ENCODE data around the gene SGCG. TPM values are rescaled to one million over a fixed set of nuclear protein-coding genes. Genes with fewer than 3 reads are reported as not detected.

Gene SGCG
- total and polyA plus RNA-seq, 10 of the 15 experiments (the other 5 are each of a cell fraction or from before 2014, with no cell fraction given): not detected

GRCh38 chr13:23267571-23267970 is 86.8 kb downstream of the SGCG start:
- Histone ChIP-seq H4K20me1 (ENCODE audit: control insufficient read depth, insufficient read depth) (no peaks in the 10 kb centered on the region), H2AFZ (ENCODE audit: control insufficient read depth, low read depth, low read length) (no peak overlapping the region), H3K9me3 (replicated peaks; ENCODE audit: control insufficient read depth, insufficient read depth, low read length) (no peaks in the 10 kb centered on the region), H3K4me3 (no peak overlapping the region), H3K27me3 (replicated peaks in 1 of 2; ENCODE audit: control insufficient read depth in 2 of 2, insufficient read depth in 2 of 2, low read length in 1 of 2) (no peaks in the 10 kb centered on the region), H3K27ac (ENCODE audit: control insufficient read depth, insufficient read depth) (no peak overlapping the region), H3K4me2 (ENCODE audit: control insufficient read depth, insufficient read depth) (no peak overlapping the region), H3K79me2 (ENCODE audit: control insufficient read depth, insufficient read depth, low read length) (no peaks in the 10 kb centered on the region), H3K9ac (ENCODE audit: control insufficient read depth, insufficient read depth, low read length) (no peak overlapping the region), H3K4me1 (ENCODE audit: control insufficient read depth, insufficient read depth, low read length) (no peaks in the 10 kb centered on the region; the same call in 1 of the 2 replicates), H3K36me3 (ENCODE audit: control insufficient read depth in 2 of 2, insufficient read depth in 2 of 2, low read length in 1 of 2) (no peaks in the 10 kb centered on the region)
- no peak for ATAC-seq
- ChIA-PET CTCF (interaction anchor here (0.7 kb wide), 1 partner anchor 359 kb away, joined by 3 read pairs; no protein-coding TSS in a partner anchor), SMC1A (ENCODE audit: uncharacterized antibody, unreplicated experiment) (no interaction called here), POLR2A (no interaction called here), RAD21 (ENCODE audit: unreplicated experiment) (no interaction called here)
- no TSS peak for BruUV-seq (replicated peaks)
- no peak for DNase-seq (ENCODE audit: low read depth, low spot score)
- in situ Hi-C loops (cut with MboI): no loop called here
- WGBS (ENCODE audit: insufficient coverage, insufficient replicate concordance, low lambda C conversion rate, missing lambda C conversion rate): 41% methylated on average over 4 of the region's 4 CpGs
- no peak for FAIRE-seq
- intact Hi-C loops (cut with micrococcal nuclease; ENCODE audit: unreplicated experiment): no loop called here
- TF ChIP-seq YBX1 (IDR thresholded peaks at IDR 0.05) (no peak), E2F8 (IDR thresholded peaks at IDR 0.05; ENCODE audit: low read depth, partially characterized antibody) (no peak), JUND (IDR thresholded peaks at IDR 0.05; ENCODE audit: low read depth, low read length) (no peak), GABPA (IDR thresholded peaks at IDR 0.05; ENCODE audit: low read depth) (no peak), TBL1XR1 (IDR thresholded peaks at IDR 0.05; ENCODE audit: low read depth, low read length) (no peak), ZNF622 (IDR thresholded peaks at IDR 0.05) (no peak), ETV6 (conservative IDR thresholded peaks at IDR 0.05 in 1 of 2, IDR thresholded peaks at IDR 0.05 in 1 of 2; ENCODE audit: borderline replicate concordance in 1 of 2, low read depth in 1 of 2) (no peak), IRF4 (IDR thresholded peaks at IDR 0.05; ENCODE audit: low read depth, low read length) (no peak), ATF7 (IDR thresholded peaks at IDR 0.05; ENCODE audit: low read depth) (no peak), RB1 (IDR thresholded peaks at IDR 0.05; ENCODE audit: borderline replicate concordance) (no peak), ZBTB4 (CRISPR knock-in tag; IDR thresholded peaks at IDR 0.05) (no peak), PKNOX1 (IDR thresholded peaks at IDR 0.05) (no peak), IKZF1 (conservative IDR thresholded peaks at IDR 0.05) (no peak), HDAC2 (IDR thresholded peaks at IDR 0.05) (no peak), BCL11A (IDR thresholded peaks at IDR 0.05; ENCODE audit: low read depth, low read length) (no peak), RELA (IDR thresholded peaks at IDR 0.05; ENCODE audit: borderline replicate concordance, partially characterized antibody) (no peak)

Data from GM12878 (cell line).